Choroid plexus epithelial cell (primary cell): ENCODE data around the gene TBC1D22A.
A peak's percentile ranks its signal among the peaks of the same experiment; 100 is the strongest.

Source experiments
- DNase-seq: peaks from one replicate; pipeline ENCODE4 v3.0.0-alpha.2; 2010; ENCODE audit warnings: low read depth
- H3K4me3 ChIP-seq: 2 replicates; pipeline ENCODE4 v1.5.1; 2011; ENCODE audit warnings: low read depth, mild to moderate bottlenecking, control low read depth, low read length, moderate library complexity
- CTCF ChIP-seq: conservative IDR thresholded peaks from 2 replicates; pipeline ENCODE4 v1.5.1; 2011; ENCODE audit warnings: low read depth, mild to moderate bottlenecking, control low read depth, inconsistent platforms, low read length, moderate library complexity

The TBC1D22A gene

GRCh38 chr22:47050401-47051051 is 288.1 kb downstream of the TBC1D22A start:
- H3K4me3 ChIP-seq: no peak overlapping the region
- TF ChIP-seq CTCF: no peak
- DNase-seq: no peak

GRCh38 chr22:47051441-47052071 is 289.1 kb downstream of the TBC1D22A start:
- H3K4me3 ChIP-seq: peak overlapping the region; percentile 2
- peak; percentile 13 for DNase-seq
- no peak for TF ChIP-seq CTCF

- TF ChIP-seq CTCF: no peak
- DNase-seq: no peak
- no peak overlapping the region for H3K4me3 ChIP-seq
Measured at GRCh38 chr22:47052236-47053012, 290.0 kb downstream of the TBC1D22A start.

GRCh38 chr22:47053013-47053725 is 290.7 kb downstream of the TBC1D22A start:
- no peak for DNase-seq
- H3K4me3 ChIP-seq: no peak overlapping the region
- no peak for TF ChIP-seq CTCF

- no peak overlapping the region for H3K4me3 ChIP-seq
- peak; percentile 74 for DNase-seq
- TF ChIP-seq CTCF: no peak
Measured at GRCh38 chr22:47053726-47054141, 291.3 kb downstream of the TBC1D22A start.

- TF ChIP-seq CTCF: no peak
- H3K4me3 ChIP-seq: no peak overlapping the region
- no peak for DNase-seq
Measured at GRCh38 chr22:47054231-47055072, 292.0 kb downstream of the TBC1D22A start.
